HFFc6 (cell line): ENCODE data around the gene REXO4. TPM values are rescaled to one million over a fixed set of nuclear protein-coding genes. Genes with fewer than 3 reads are reported as not detected.
"Not testable (repeated sequence)": the region's sequence is repeated elsewhere in the genome, so short reads cannot be mapped to it uniquely, and the experiment has no call there.

Experiments
- DNase-seq: peaks from one replicate; pipeline ENCODE4 v3.0.0-alpha.2; 2018
- H3K27ac Mint-ChIP-seq: 2 replicates; pipeline ENCODE4 v1.8.0; 2020; ENCODE audit warnings: mild to moderate bottlenecking, mixed read lengths
- H3K27me3 Mint-ChIP-seq: 2 replicates; pipeline ENCODE4 v1.8.0; 2021; ENCODE audit warnings: mild to moderate bottlenecking, moderate library complexity, mixed read lengths; ENCODE audit not compliant: insufficient read depth
- H3K36me3 Mint-ChIP-seq: 2 replicates; pipeline ENCODE4 v1.8.0; 2021; ENCODE audit warnings: low read depth, mixed read lengths
- H3K4me1 Mint-ChIP-seq: 2 replicates; pipeline ENCODE4 v1.8.0; 2020; ENCODE audit warnings: low read depth, mixed read lengths
- H3K4me3 Mint-ChIP-seq: 2 replicates; pipeline ENCODE4 v1.8.0; 2020; ENCODE audit warnings: mild to moderate bottlenecking, moderate library complexity, mixed read lengths
- H3K9me3 Mint-ChIP-seq: 2 replicates; pipeline ENCODE4 v1.8.0; 2020; ENCODE audit warnings: mild to moderate bottlenecking, mixed read lengths
- total RNA-seq, 6 experiments: library from RNA; stranded (reverse); fragmentation: NEBNext Ultra II Directional; extraction: Animal tissue kit (Norgen Biotek cat#: 25700); gene quantifications; 2 replicates in 1 of 6; 3 replicates in 5 of 6; pipeline ENCODE4 v1.2.3, GENCODE V29; 2021
- TF ChIP-seq, protein P1 (sequence below): fragments of 200-600 bp; sonication (generic); IDR thresholded peaks from 2 replicates; pipeline ENCODE4 v1.5.0; 2021; ENCODE audit warnings: antibody characterized with exemption, mild to moderate bottlenecking

The REXO4 gene
- total RNA-seq, 6 experiments from 2014 or later, result 20.4 to 26.3 (median 23.5) TPM

DNA sequence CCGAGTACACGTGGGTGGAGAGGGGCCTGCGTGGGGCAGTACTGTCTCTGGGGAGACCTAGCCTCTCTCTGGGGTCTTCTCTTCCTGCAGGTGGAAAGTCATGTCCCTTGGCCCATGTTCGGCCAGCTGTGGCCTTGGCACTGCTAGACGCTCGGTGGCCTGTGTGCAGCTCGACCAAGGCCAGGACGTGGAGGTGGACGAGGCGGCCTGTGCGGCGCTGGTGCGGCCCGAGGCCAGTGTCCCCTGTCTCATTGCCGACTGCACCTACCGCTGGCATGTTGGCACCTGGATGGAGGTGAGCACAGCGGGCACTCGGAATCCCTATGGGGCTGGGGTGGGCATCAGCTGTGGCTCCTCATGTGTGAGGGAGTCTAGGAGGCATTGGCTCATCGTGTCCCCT, 36.5 kb upstream of the REXO4 start:
- no peak overlapping the region for H3K27ac Mint-ChIP-seq
- no peaks in the 10 kb centered on the region for H3K4me1 Mint-ChIP-seq
- no peaks in the 10 kb centered on the region for H3K36me3 Mint-ChIP-seq
- no peak for DNase-seq
- H3K9me3 Mint-ChIP-seq, result no peaks in the 10 kb centered on the region
- H3K27me3 Mint-ChIP-seq, result peaks cover 14% of the 10 kb centered on the region
- no peak overlapping the region for H3K4me3 Mint-ChIP-seq
- TF ChIP-seq, protein P1, sequence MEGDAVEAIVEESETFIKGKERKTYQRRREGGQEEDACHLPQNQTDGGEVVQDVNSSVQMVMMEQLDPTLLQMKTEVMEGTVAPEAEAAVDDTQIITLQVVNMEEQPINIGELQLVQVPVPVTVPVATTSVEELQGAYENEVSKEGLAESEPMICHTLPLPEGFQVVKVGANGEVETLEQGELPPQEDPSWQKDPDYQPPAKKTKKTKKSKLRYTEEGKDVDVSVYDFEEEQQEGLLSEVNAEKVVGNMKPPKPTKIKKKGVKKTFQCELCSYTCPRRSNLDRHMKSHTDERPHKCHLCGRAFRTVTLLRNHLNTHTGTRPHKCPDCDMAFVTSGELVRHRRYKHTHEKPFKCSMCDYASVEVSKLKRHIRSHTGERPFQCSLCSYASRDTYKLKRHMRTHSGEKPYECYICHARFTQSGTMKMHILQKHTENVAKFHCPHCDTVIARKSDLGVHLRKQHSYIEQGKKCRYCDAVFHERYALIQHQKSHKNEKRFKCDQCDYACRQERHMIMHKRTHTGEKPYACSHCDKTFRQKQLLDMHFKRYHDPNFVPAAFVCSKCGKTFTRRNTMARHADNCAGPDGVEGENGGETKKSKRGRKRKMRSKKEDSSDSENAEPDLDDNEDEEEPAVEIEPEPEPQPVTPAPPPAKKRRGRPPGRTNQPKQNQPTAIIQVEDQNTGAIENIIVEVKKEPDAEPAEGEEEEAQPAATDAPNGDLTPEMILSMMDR, result no peak

- TF ChIP-seq, protein P1, result no peak
- H3K4me3 Mint-ChIP-seq, result no peak overlapping the region
- no peak overlapping the region for H3K27ac Mint-ChIP-seq
- peaks cover 14% of the 10 kb centered on the region for H3K27me3 Mint-ChIP-seq
- no peak for DNase-seq
- H3K9me3 Mint-ChIP-seq, result no peaks in the 10 kb centered on the region
- no peaks in the 10 kb centered on the region for H3K36me3 Mint-ChIP-seq
- no peaks in the 10 kb centered on the region for H3K4me1 Mint-ChIP-seq
Measured at GRCh38 chr9:133453651-133454050, 35.8 kb upstream of the REXO4 start.

- DNase-seq, result no peak
Measured at GRCh38 chr9:133452562-133452961, 34.8 kb upstream of the REXO4 start.

GRCh38 chr9:133451865-133452264, 34.1 kb upstream of the REXO4 start:
- H3K36me3 Mint-ChIP-seq, H3K27ac Mint-ChIP-seq, H3K4me3 Mint-ChIP-seq, H3K9me3 Mint-ChIP-seq, H3K4me1 Mint-ChIP-seq, DNase-seq: not testable (repeated sequence)
- peaks cover 10% of the 10 kb centered on the region for H3K27me3 Mint-ChIP-seq

More at GRCh38 chr9:133452562-133452961, 34.8 kb upstream of the REXO4 start:
- Mint-ChIP-seq H3K4me1 (no peaks in the 10 kb centered on the region), H3K27me3 (peaks cover 11% of the 10 kb centered on the region), H3K27ac (no peak overlapping the region), H3K9me3 (no peaks in the 10 kb centered on the region), H3K4me3 (no peak overlapping the region), H3K36me3 (no peaks in the 10 kb centered on the region)
- TF ChIP-seq, protein P1, result no peak

- peaks cover 14% of the 10 kb centered on the region for H3K27me3 Mint-ChIP-seq
- H3K9me3 Mint-ChIP-seq, result no peaks in the 10 kb centered on the region
- TF ChIP-seq, protein P1, result no peak
- no peak overlapping the region for H3K27ac Mint-ChIP-seq
- H3K4me3 Mint-ChIP-seq, result no peak overlapping the region
- H3K36me3 Mint-ChIP-seq, result no peaks in the 10 kb centered on the region
- H3K4me1 Mint-ChIP-seq, result no peaks in the 10 kb centered on the region
- no peak for DNase-seq
Measured at GRCh38 chr9:133449760-133450159, 31.9 kb upstream of the REXO4 start.

DNA sequence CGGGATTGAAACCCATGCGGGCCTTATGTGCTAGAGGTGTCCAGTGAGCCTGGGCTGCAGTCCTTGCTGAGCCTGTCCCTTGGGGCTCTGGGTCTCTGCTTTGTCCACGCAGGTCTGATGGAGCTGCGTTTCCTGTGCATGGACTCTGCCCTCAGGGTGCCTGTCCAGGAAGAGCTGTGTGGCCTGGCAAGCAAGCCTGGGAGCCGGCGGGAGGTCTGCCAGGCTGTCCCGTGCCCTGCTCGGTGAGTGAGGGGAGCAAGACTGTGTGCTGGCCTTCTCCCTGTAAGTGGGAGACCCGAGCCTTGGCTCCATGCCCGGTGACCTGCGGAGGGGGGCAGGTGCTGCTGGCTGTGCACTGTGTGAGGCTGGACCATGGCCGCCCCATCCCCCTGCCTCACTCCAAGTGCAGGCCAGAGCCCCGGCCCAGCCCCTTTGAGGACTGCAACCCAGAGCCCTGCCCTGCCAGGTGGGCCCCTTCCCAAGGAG, 30.7 kb upstream of the REXO4 start:
- TF ChIP-seq, protein P1, result no peak
- Mint-ChIP-seq H3K27ac (no peak overlapping the region), H3K4me3 (no peak overlapping the region), H3K4me1 (no peaks in the 10 kb centered on the region), H3K36me3 (no peaks in the 10 kb centered on the region), H3K27me3 (peaks cover 11% of the 10 kb centered on the region), H3K9me3 (no peaks in the 10 kb centered on the region)
- DNase-seq, result no peak
